NCI-H1694 treated with DMSO at 0.1 percent for 48 hours (cell line): ENCODE data around the gene PCDHB2.
A peak's percentile ranks its signal among the peaks of the same experiment; 100 is the strongest.
"Not testable (repeated sequence)": the region's sequence is repeated elsewhere in the genome, so short reads cannot be mapped to it uniquely, and the experiment has no call there.

Source experiments
- DNase-seq: peaks from one replicate; lab custom pipeline; 2025; lab: John Stamatoyannopoulos, UW

Gene PCDHB2

GRCh38 chr5:141094481-141095262 is at the start of gene PCDHB2:
TSS of gene PCDHB2 (plus strand) at chr5:141094615. CDS start at chr5:141094791, 176 bp downstream.
- peak; percentile 83 for DNase-seq

- no peak for DNase-seq
Measured at GRCh38 chr5:141050622-141051520, 43.5 kb upstream of the PCDHB2 start, which contains the start of gene PCDHB1. TSS of gene PCDHB1 (plus strand) at chr5:141051374. CDS start at chr5:141051471, 97 bp downstream.

- DNase-seq = no peak
Measured at GRCh38 chr5:141051521-141051866, 42.9 kb upstream of the PCDHB2 start.

GRCh38 chr5:141077826-141078225 is 16.6 kb upstream of the PCDHB2 start:
- no peak for DNase-seq

GRCh38 chr5:141082228-141082627 is 12.2 kb upstream of the PCDHB2 start:
- DNase-seq = no peak

- no peak for DNase-seq
Measured at GRCh38 chr5:141084487-141084989, 9.9 kb upstream of the PCDHB2 start.

- DNase-seq = no peak
Measured at GRCh38 chr5:141095263-141095641, 837 bp downstream of the PCDHB2 start.

DNA sequence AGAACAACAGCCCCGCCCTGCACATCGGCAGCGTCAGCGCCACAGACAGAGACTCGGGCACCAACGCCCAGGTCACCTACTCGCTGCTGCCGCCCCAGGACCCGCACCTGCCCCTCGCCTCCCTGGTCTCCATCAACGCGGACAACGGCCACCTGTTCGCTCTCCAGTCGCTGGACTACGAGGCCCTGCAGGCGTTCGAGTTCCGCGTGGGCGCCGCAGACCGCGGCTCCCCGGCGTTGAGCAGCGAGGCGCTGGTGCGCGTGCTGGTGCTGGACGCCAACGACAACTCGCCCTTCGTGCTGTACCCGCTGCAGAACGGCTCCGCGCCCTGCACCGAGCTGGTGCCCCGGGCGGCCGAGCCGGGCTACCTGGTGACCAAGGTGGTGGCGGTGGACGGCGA is 1.8 kb downstream of the PCDHB2 start:
- DNase-seq = not testable (repeated sequence)

GRCh38 chr5:141096586-141096985 is 2.2 kb downstream of the PCDHB2 start:
- DNase-seq = not testable (repeated sequence)

DNA sequence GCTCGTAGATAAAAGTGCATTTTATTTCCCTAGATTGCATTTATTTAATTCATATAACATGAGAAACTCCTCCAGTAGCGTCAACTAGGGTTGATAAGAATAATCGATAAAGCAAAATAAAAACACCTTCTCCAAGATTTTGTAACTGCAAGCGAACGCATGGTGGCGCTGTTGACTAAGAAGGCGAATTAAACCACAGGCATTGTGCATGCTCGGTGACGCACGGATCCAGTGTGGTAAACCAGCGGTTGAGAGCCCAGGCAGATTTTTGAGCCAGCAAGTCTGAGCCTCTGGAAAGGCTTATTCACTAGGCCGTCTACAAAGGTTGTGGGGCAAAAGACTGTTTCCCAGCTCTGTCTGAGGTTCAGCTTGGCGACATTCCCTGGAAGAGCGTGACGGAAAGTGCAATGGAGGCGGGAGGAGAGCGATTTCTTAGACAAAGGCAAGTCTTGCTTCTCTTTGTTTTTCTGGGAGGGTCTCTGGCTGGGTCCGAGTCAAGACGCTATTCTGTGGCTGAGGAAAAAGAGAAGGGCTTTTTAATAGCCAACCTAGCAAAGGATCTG is 5.9 kb downstream of the PCDHB2 start, which contains the start of gene PCDHB3:
TSS of gene PCDHB3 (plus strand) at position 231 of the 563 bp plus-strand sequence. CDS start at position 408, 177 bp downstream.
- DNase-seq = no peak

GRCh38 chr5:141101059-141101458 is 6.6 kb downstream of the PCDHB2 start:
- DNase-seq = no peak

GRCh38 chr5:141102070-141102469 is 7.7 kb downstream of the PCDHB2 start:
- DNase-seq = not testable (repeated sequence)

DNA sequence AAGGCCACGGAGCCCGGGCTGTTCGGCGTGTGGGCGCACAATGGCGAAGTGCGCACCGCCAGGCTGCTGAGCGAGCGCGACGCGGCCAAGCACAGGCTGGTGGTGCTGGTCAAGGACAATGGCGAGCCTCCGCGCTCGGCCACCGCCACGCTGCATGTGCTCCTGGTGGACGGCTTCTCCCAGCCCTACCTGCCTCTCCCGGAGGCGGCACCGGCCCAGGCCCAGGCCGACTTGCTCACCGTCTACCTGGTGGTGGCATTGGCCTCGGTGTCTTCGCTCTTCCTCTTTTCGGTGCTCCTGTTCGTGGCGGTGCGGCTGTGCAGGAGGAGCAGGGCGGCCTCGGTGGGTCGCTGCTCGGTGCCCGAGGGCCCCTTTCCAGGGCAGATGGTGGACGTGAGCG is 8.1 kb downstream of the PCDHB2 start:
- not testable (repeated sequence) for DNase-seq

DNA sequence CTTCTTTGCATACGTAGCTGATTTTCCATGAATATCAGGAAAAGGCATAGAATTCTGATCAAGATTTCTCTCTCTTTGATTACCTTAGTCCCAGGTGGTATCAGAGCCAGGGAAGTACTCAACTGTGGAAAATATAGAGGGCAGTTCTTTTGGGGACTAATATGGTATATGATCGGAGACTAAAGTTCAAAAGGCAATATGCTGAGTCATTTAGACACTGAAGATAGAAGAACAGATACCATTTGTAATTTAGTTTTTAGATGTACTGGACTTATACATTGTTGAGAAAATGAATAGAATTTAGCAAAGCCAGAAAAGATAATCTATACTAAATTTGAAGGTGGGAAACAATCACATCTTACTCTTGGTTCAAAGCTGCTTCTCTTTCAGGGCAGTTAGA is 10.9 kb downstream of the PCDHB2 start:
- no peak for DNase-seq

DNA sequence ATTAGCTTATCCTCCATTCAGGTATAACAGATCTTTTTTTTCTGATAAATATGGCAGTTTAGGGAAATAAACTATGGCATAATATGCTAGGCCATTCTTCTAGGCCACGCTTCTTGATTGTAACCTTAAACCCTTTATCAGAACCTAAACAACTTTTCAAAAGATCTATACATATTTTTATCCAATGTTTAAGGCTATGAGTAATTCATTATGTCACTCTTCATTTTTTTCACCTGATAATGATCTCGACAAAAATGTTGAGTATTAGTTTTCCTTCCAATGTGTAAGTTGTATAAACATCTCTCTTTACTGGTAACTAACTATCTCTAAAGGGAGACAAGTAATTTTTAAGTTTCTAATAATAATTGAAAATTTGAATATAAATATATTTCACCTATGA is 24.8 kb downstream of the PCDHB2 start:
- no peak for DNase-seq

DNA sequence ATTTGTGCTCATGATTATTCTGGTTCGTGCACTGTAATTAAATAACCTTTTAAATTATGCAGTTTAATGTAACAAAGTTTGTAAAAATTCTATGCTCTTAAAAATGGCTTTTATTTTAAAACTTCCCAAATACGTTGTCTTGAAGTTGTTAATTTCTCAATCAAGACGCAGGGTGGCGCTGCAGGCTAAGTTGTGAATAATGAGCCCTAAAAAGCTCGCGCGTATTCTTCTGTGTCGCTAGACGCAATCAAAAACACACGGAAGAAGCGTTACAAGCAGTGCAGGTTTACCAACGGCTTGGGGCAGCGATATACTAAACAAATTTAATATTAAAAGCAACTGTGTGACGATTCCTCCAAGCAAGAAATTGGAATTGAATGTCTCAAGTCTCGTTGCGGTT is 27.1 kb downstream of the PCDHB2 start, which contains the start of gene PCDHB4:
TSS of gene PCDHB4 (plus strand) at position 256 of the 400 bp plus-strand sequence. CDS start 181 bp downstream, outside the sequence.
- DNase-seq = no peak

DNA sequence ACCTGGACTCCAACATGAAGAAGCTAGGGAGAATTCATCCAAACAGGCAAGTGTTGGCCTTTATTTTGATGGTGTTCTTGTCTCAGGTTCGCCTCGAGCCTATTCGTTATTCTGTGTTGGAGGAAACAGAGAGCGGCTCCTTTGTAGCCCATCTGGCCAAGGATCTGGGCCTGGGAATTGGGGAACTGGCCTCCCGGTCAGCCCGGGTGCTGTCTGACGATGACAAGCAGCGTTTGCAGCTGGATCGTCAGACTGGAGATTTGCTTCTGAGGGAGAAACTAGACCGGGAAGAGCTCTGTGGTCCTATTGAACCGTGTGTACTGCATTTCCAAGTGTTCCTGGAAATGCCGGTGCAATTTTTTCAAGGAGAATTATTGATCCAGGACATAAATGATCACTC is 27.6 kb downstream of the PCDHB2 start:
- DNase-seq = no peak

DNA sequence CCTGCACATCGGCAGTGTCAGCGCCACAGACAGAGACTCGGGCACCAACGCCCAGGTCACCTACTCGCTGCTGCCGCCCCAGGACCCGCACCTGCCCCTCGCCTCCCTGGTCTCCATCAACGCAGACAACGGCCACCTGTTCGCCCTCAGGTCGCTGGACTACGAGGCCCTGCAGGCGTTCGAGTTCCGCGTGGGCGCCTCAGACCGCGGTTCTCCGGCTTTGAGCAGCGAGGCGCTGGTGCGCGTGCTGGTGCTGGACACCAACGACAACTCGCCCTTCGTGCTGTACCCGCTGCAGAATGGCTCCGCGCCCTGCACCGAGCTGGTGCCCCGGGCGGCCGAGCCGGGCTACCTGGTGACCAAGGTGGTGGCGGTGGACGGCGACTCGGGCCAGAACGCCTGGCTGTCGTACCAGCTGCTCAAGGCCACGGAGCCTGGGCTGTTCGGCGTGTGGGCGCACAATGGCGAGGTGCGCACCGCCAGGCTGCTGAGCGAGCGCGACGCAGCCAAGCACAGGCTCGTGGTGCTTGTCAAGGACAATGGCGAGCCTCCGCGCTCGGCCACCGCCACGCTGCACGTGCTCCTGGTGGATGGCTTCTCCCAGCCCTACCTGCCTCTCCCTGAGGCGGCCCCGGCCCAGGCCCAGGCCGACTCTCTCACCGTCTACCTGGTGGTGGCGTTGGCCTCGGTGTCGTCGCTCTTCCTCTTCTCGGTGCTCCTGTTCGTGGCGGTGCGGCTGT is 29.2 kb downstream of the PCDHB2 start:
- DNase-seq = not testable (repeated sequence)

DNA sequence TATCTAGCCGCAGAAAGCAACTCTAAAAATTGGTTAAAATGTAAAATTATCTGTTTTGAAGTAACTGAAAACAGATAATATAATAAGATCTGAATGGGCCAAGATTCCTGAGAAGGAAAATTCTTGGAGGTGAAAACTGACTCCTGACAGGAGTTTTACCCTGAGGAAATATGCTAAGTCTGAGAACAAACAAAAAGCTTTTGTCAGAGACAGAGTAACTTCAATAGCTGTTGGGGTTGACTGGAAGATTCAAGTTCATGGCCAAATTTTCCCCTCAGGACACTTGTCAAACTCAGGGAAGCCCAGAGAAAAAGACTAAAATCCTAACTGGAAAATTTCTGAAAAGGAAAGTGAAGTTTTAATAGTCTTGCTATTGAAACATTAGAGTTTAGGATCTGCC is 32.9 kb downstream of the PCDHB2 start:
- DNase-seq = no peak

- DNase-seq = peak; percentile 39
Measured at GRCh38 chr5:141135030-141135717, 40.8 kb downstream of the PCDHB2 start, which contains the start of gene PCDHB5. TSS of gene PCDHB5 (plus strand) at chr5:141135206. CDS start at chr5:141135435, 229 bp downstream.
